NCI-H446 (cell line): ENCODE results near the gene LSAMP.
A peak's percentile ranks its signal among the peaks of the same experiment; 100 is the strongest.
"Not testable (repeated sequence)": the region's sequence is repeated elsewhere in the genome, so short reads cannot be mapped to it uniquely, and the experiment has no call there.

Source experiments
- DNase-seq, 2 experiments: peaks; one replicate each; lab custom pipeline; 2025; lab: John Stamatoyannopoulos, UW

LSAMP gene

DNA sequence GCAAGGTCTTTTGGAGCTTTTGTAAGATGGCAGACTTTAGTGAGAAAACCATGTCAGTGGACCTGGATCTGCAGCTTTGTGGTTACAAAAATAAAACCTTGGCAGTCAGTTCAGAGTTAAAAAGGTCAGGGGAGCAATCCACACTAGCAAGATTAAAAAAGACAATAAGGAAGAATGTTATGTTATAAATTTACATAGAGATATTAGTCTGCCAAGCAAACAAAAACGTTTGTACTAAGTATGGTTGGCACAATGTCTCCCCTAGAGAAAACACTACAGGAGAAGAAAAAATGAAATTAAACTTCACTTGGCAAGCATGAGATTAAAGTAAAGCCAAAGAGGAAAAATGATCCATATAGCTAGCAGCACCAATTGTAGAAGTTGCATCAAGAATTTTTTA, 205.0 kb downstream of the LSAMP start:
- peak; percentile 31 to 57 for DNase-seq

GRCh38 chr3:116238846-116239565, 206.3 kb downstream of the LSAMP start:
- DNase-seq = no peak

DNA sequence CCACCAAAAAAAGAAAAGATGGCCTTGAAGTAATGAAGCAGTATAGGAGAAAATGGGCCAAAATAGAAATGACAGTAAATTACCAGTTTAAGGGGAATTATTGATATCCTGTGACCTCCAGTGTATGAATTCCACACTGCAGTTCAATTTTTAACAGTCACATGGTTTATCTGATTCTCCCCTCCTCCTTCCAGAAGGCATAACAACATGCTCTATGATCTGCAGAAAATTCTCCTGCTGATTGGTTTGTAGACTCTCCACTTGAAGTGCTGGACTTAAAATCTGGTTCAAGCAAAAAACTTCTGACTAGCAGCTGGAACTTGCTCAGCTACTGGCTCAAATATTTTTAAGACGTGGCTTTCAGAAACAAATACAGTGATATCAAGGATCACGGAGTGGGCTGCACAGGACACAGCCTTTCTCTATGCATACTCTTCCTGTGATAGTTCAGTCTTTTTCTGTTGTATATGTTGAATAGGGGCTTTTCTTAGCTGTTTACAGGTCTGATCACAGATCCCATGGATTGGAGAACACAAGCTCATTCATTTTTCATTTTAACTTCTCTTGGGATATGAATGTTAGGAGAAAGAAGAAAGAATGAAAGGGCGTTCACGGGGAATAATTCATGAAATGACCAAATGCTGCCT, 211.5 kb downstream of the LSAMP start:
- DNase-seq = peak in 1 of 2 experiments; percentile 33

GRCh38 chr3:116230431-116231020, 214.8 kb downstream of the LSAMP start:
- no peak for DNase-seq

GRCh38 chr3:116226266-116226665, 219.0 kb downstream of the LSAMP start:
- no peak for DNase-seq

DNA sequence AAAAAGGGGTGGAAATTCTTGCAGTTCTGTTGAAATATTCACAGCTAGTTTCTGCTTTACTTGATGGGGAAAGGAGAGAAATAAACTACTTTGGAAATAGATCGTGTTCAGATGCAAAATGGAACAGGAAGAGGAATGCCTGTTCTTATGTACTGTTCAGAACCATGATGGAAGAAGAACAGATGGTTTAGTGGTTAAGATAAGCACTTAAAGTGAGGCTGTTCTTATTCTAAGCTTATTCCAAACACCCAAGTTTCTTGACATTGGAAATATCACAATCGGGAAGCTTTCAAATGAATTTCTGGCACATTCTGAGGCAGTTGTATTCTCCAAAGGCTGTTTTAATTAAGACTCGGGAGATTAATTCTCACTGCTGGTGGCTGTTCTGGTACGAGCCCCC, 228.5 kb downstream of the LSAMP start:
- DNase-seq = no peak

- DNase-seq = no peak
Measured at GRCh38 chr3:116211901-116212300, 233.4 kb downstream of the LSAMP start.

- not testable (repeated sequence) for DNase-seq
Measured at GRCh38 chr3:116208830-116209229, 236.5 kb downstream of the LSAMP start.

GRCh38 chr3:116200956-116201690, 244.2 kb downstream of the LSAMP start:
- DNase-seq = peak in 1 of 2 experiments; percentile 34

- DNase-seq = no peak
Measured at GRCh38 chr3:116199063-116199462, 246.2 kb downstream of the LSAMP start.

DNA sequence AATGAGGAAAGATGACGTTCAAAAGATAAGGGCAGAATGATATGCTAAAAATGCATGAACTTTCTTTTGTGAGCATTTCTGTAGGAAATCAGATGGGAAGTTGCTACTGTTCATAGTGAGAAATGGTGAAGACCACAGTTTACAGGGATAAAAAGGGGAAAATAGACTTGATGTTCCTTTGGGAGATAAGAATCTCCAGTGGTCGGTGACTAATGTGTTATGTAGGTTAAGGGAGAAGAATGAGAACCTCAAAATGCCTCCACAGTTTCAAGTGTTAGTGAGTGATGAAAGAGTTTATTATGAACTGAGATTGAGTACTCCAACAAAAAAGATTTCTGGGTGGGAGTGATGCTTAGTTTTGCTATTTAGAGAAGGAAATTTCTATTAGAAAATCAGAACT, 247.2 kb downstream of the LSAMP start:
- DNase-seq = no peak

GRCh38 chr3:116192464-116192863, 252.8 kb downstream of the LSAMP start:
- DNase-seq = no peak

GRCh38 chr3:116191409-116191808, 253.9 kb downstream of the LSAMP start:
- peak in 1 of 2 experiments; percentile 57 for DNase-seq

GRCh38 chr3:116190095-116190494, 255.2 kb downstream of the LSAMP start:
- DNase-seq = no peak

DNA sequence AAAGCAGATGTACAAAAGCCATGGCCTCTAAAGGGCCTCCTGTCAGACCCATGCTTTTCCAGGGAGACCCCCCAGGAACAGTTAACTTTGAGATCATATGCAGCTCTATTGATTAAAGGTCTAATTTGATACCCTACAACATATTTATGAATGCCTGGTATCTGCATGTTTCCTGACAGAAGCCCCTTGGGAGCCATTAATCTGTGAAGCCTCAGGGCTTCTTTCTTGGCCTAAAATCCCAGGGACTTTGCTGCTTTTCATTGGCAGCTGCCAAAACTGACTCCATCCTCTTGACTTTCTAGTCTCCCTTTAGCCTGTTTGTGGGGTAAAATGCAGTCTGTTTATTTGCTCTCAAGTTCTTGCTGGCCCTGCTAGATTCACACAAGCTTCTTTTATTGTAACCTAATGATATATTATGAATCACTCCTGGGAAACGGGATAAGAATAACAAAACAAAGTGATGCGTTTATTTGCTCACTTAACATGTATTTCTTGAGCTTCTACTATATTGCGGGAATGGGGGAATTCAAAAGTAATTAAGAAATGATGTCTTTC, 257.0 kb downstream of the LSAMP start:
- DNase-seq = peak; percentile 57 to 89

DNA sequence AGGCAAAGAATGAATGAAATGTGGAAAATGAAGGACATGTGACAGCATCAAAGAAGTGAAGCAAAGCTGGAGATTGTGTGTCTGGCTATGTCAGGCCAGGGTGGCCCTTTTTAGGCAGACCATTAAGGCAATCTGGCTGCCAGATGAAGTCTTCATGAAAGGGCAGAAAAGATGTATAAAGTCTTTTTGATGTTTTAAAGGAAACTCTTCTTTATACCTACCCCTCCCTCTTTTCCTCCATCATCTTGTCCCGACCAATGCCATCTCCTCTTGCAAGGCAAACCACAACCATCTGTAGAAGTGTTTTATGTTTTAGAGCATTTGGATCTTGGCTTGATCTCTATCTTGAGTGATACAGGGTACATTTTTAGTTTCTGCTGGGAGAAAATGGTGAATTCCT, 259.2 kb downstream of the LSAMP start:
- no peak for DNase-seq

DNA sequence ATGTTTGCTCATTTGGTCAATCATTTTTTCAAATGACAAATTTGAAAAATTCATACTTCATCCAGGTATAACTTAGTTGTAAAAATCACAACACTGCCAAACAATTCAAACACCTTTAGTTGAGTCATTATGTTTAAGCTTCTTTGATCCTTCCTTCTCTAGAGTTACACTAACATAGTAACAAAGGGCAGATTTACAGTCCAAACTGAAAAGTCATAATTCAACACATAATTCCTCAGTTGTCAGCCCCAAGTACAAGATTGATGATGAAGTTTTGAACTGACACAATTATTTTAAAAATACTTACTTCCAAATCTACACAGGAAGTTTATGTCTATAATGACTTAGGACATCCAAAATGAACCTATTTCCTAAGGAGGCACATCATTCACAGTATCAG, 264.1 kb downstream of the LSAMP start:
- DNase-seq = no peak

GRCh38 chr3:116179091-116179490, 266.2 kb downstream of the LSAMP start:
- DNase-seq = no peak

GRCh38 chr3:116176974-116177555, 268.2 kb downstream of the LSAMP start:
- DNase-seq = no peak

GRCh38 chr3:116166121-116166520, 279.2 kb downstream of the LSAMP start:
- DNase-seq = no peak

- DNase-seq = no peak
Measured at GRCh38 chr3:116165641-116166040, 279.6 kb downstream of the LSAMP start.

DNA sequence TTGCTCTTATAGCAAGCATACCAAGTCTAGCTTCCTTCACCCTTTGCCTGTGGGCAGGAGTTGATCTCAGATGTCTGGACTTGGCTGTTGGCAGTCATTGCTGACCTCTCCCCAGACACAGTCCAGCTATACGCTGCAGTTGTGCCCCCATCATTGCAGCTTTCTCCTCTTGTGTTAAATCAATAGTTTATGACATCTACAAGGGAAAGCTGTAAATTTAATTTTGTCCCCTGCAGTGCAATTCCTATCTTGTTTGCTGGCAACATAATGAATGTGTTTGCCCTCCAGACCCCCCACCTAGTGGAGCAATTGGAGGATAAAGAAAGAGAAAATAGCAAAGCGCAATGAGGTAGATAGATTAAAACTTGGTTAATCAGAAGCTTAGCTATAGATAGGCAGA, 280.2 kb downstream of the LSAMP start:
- no peak for DNase-seq
